ENCODE results near the gene CYSRT1. TPM values are rescaled to one million over a fixed set of nuclear protein-coding genes. Genes with fewer than 3 reads are reported as not detected.
A peak's percentile ranks its signal among the peaks of the same experiment; 100 is the strongest.

Gene CYSRT1
- total RNA-seq, 1 experiment from 2014 or later, result 1.3 TPM

GRCh38 chr9:137240841-137241489 is 16.0 kb downstream of the CYSRT1 start, which contains the start of gene TUBB4B:
Gene TUBB4B, plus strand, starts transcription at chr9:137241287. Its CDS starts 74 bp downstream, at chr9:137241361.
- Histone ChIP-seq H3K36me3 (ENCODE audit: low read depth, low read length) (peaks cover 17% of the 10 kb centered on the region), H4K20me1 (ENCODE audit: low read length) (peaks cover 28% of the 10 kb centered on the region), H3F3A (ENCODE audit: low read length, unreplicated experiment) (peaks cover 5% of the 10 kb centered on the region), H3K9ac (ENCODE audit: low read length) (peak within 1 kb of the TSS; percentile 89), H3K4me3 (ENCODE audit: low read length) (peak within 1 kb of the TSS; percentile 97), H3K9me3 (ENCODE audit: low read length) (no peaks in the 10 kb centered on the region), H3K4me1 (ENCODE audit: insufficient read depth, low read length) (peaks cover 37% of the 10 kb centered on the region), H3K27me3 (ENCODE audit: low read length) (no peaks in the 10 kb centered on the region), H3K79me2 (ENCODE audit: low read length) (peaks cover 46% of the 10 kb centered on the region), H3K9me2 (replicated peaks; ENCODE audit: low read length) (no peaks in the 10 kb centered on the region), H3K27ac (ENCODE audit: low read length) (peak within 1 kb of the TSS; percentile 89), H3K4me2 (ENCODE audit: low read length) (peak within 1 kb of the TSS; percentile 95), H2AFZ (ENCODE audit: low read length) (peak within 1 kb of the TSS; percentile 78)
- DNase-seq (peak; percentile 97), ATAC-seq (peak; percentile 62)
- ChIA-PET CTCF (interaction anchor here (1.0 kb wide), 1 partner anchor 111 kb away, joined by 3 read pairs; no protein-coding TSS in a partner anchor), POLR2A (ENCODE audit: unreplicated experiment) (interaction anchor here (0.6 to 1.4 kb wide), 5 partner anchors 13 to 175 kb away, joined by 4 to 10 read pairs (median 4); partner anchors contain the start of genes RNF224 and TOR4A)
- TF ChIP-seq EZH2 (IDR thresholded peaks at IDR 0.05; ENCODE audit: low read length, unreplicated experiment) (no peak), CTCF (conservative IDR thresholded peaks at IDR 0.05; ENCODE audit: low read depth, low read length) (no peak), EZH2phosphoT487 (IDR thresholded peaks at IDR 0.05; ENCODE audit: borderline replicate concordance, low read length) (no peak)
- intact Hi-C loops (cut with micrococcal nuclease), result no loop called here
- BruUV-seq (replicated peaks), result no TSS peak

DNA sequence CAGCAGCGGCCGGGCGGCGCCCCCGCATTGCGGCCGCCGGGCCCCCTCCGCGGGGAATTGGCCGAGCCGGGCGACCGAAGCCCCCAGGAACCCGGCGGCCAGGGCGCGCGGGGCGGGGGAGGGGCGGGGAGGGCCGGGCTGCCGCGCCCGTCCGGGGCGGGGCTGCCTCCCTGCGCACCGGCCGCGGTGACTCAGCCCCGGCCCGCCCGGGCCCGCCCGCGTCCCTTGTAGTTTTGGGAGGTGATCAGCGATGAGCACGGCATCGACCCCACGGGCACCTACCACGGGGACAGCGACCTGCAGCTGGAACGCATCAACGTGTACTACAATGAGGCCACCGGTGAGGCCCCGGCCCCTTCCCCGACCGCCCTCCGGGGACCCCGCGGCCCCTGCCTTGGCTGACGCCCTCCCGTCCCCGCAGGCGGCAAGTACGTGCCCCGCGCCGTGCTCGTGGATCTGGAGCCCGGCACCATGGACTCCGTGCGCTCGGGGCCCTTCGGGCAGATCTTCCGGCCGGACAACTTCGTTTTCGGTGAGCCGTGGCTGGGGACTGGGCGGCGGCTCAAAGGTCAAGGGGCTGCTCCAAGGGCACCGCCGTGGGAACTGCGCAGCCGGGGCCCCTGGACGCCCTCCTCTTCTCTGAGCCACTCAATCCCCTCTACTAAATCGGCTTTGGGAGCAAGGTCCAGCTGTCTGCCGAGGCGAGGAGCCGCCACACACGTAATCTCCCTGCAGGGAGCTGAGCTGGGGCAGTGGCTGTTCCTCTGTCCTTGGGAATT is 16.7 kb downstream of the CYSRT1 start:
- peaks cover 37% of the 10 kb centered on the region for H3K4me1 ChIP-seq (ENCODE audit: insufficient read depth, low read length)
- no peak for TF ChIP-seq EZH2 (IDR thresholded peaks at IDR 0.05; ENCODE audit: low read length, unreplicated experiment)
- TF ChIP-seq EZH2phosphoT487 (IDR thresholded peaks at IDR 0.05; ENCODE audit: borderline replicate concordance, low read length), result no peak
- no peak for TF ChIP-seq CTCF (conservative IDR thresholded peaks at IDR 0.05; ENCODE audit: low read depth, low read length)
- TSS peak; percentile 56 for BruUV-seq (replicated peaks)
- no peaks in the 10 kb centered on the region for H3K9me2 ChIP-seq (replicated peaks; ENCODE audit: low read length)
- CTCF ChIA-PET, result no interaction called here
- ATAC-seq (peak; percentile 10), DNase-seq (peak; percentile 58)
- POLR2A ChIA-PET (ENCODE audit: unreplicated experiment), result interaction anchor here (0.7 to 1.4 kb wide), 3 partner anchors 12 to 53 kb away, joined by 4 to 32 read pairs (median 10); no protein-coding TSS in a partner anchor
- H3K9ac ChIP-seq (ENCODE audit: low read length), result peak overlapping the region; percentile 89
- H3K9me3 ChIP-seq (ENCODE audit: low read length), result no peaks in the 10 kb centered on the region
- peak overlapping the region; percentile 53 for H3K27ac ChIP-seq (ENCODE audit: low read length)
- peaks cover 46% of the 10 kb centered on the region for H3K79me2 ChIP-seq (ENCODE audit: low read length)
- H3K27me3 ChIP-seq (ENCODE audit: low read length), result no peaks in the 10 kb centered on the region
- peak overlapping the region; percentile 86 for H3K4me2 ChIP-seq (ENCODE audit: low read length)
- H3K4me3 ChIP-seq (ENCODE audit: low read length), result peak overlapping the region; percentile 97
- no peak overlapping the region for H2AFZ ChIP-seq (ENCODE audit: low read length)
- peaks cover 28% of the 10 kb centered on the region for H4K20me1 ChIP-seq (ENCODE audit: low read length)
- intact Hi-C loops (cut with micrococcal nuclease), result no loop called here
- H3K36me3 ChIP-seq (ENCODE audit: low read depth, low read length), result peaks cover 17% of the 10 kb centered on the region
- peaks cover 5% of the 10 kb centered on the region for H3F3A ChIP-seq (ENCODE audit: low read length, unreplicated experiment)
